Purkinje cell (primary cell): ENCODE measurements around the gene ZSCAN5A. TPM values are rescaled to one million over a fixed set of nuclear protein-coding genes. Genes with fewer than 3 reads are reported as not detected.

ENCODE experiments used
- polyA plus RNA-seq: library from polyadenylated mRNA; unstranded; fragments of >200 nt; fragmentation: Nextera tagmentation; gene quantifications from 2 replicates; pipeline ENCODE4 v1.2.1, GENCODE V29; 2014

Gene ZSCAN5A
- 17.5 and 19.6 TPM in 2 replicates for polyA plus RNA-seq

GRCh38 chr19:56314381-56315076 is at the start of gene ZSCAN5A:
Gene ZSCAN5A, minus strand, starts transcription at chr19:56314839. Its CDS starts 89,793 bp downstream, at chr19:56225046.

DNA sequence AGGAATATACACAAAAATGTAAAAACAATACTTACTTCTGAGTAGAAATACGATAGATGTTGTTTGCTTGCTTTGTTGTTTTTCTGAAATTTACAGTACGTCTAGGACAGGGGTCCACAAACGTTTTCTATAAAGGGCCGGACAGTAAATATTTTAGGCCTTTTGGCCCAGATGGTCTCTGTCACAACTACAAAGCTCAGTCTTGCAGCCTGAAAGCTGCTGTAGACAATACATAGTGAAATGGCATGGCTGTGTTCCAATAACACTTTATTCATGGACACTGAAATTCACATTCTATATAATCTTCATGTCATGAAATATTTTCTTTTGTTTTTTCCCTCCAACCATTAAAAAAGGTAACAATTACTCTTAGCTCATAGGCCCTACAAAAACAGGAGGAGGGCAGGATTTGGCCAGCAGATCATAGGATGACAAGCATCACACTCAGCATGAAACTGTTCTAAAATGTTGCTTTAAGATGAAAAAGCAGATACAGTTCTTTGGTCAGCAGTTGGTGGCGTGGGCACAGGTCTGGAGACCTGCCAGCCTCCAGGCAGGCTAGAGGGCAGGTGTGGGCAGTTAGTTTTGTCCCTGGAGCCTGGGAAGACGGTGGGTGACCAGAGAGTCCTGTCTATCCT is 42.4 kb downstream of the ZSCAN5A start, which contains the start of gene EDDM13:
TSS of gene EDDM13 (plus strand) at position 588 of the 638 bp plus-strand sequence. CDS start 87 bp downstream, outside the sequence.

DNA sequence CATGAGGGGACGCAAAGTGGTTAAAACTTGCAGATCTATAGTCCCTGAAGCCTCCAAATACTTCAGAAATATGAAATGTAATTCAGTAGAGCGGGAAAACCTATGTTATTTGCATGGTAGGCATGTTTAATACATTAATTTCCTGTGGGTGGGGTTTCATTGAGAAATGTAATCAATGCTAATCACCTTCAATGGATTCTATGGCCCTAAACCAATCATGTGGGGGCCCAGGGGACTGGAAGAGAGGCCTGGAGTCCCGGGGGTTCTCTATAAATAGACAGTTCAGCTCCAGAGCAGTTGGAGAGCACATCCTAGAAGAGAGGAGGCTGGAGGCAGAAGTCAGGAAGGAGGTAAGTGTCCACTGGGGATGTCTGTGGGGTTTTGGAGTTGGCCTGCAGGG is 112.7 kb downstream of the ZSCAN5A start, which contains the start of gene ZSCAN5C:
TSS of gene ZSCAN5C (plus strand) at position 301 of the 400 bp plus-strand sequence. CDS start 3,641 bp downstream, outside the sequence.

DNA sequence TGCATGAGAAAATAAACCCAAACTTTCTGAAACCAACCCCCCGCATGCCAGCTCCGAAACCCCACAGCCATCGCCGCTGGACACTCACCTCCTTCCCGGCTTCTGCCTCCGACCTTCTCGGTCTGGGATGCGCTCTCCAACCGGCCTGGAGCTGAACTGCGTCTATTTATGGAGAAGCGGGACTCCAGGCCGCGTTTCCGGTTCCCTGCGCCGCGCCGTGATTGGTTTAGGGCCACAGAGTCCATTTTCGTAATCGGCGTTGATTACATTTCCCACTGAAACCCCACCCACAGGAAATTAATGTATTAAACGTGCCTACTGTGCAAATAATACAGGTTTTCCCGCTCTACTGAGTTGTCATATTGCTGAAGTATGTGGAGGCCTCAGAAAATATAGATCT is 117.0 kb downstream of the ZSCAN5A start, which contains the start of gene ZSCAN5B:
TSS of gene ZSCAN5B (minus strand) at position 138 of the 400 bp plus-strand sequence. CDS start 4,731 bp downstream, outside the sequence.

DNA sequence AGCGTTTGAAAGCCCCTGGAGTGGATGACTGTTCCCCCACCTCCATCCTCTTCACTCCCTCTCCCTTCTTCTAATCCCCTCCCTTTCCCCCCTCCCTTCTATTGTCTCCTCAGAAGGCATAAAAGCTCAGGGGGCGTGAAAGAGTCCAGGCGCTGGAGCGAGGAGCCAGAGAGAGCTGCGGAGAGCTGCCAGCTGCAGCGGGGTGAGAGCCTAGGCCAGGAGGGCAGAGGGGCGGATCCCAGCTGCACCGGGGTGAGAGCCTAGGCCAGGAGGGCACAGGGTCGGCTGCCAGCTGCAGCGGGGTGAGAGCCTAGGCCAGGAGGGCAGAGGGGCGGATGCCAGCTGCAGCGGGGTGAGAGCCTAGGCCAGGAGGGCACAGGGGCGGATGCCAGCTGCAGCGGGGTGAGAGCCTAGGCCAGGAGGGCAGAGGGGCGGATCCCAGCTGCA is 138.8 kb downstream of the ZSCAN5A start, which contains the start of gene GALP:
TSS of gene GALP (plus strand) at position 148 of the 447 bp plus-strand sequence. CDS start 1,101 bp downstream, outside the sequence.

Other genes starting within 250 kb of the ZSCAN5A start
- 0.74 and 1.1 TPM in 2 replicates for gene ZNF787, start 193.5 kb downstream of the ZSCAN5A start, polyA plus RNA-seq
- gene ZNF444, start 173.6 kb downstream of the ZSCAN5A start, polyA plus RNA-seq, result 1.7 and 1.9 TPM in 2 replicates
- gene GALP, start 138.8 kb downstream of the ZSCAN5A start, polyA plus RNA-seq, result not detected in 2 replicates
- gene ZSCAN5B, start 117.1 kb downstream of the ZSCAN5A start, polyA plus RNA-seq, result not detected in 2 replicates
- not detected in 2 replicates for gene ZSCAN5C, start 112.6 kb downstream of the ZSCAN5A start, polyA plus RNA-seq
- gene EDDM13, start 42.1 kb downstream of the ZSCAN5A start, polyA plus RNA-seq, result not detected in 2 replicates
- gene ZNF582, start 78.7 kb upstream of the ZSCAN5A start, polyA plus RNA-seq, result 4.0 and 15.3 TPM in 2 replicates
- gene ZNF583, start 89.5 kb upstream of the ZSCAN5A start, polyA plus RNA-seq, result 10.3 and 21.9 TPM in 2 replicates
- gene ZNF667, start 162.5 kb upstream of the ZSCAN5A start, polyA plus RNA-seq, result 15.0 and 15.1 TPM in 2 replicates
- gene ZNF471, start 193.0 kb upstream of the ZSCAN5A start, polyA plus RNA-seq, result 3.4 and 7.1 TPM in 2 replicates
- gene ZFP28, start 224.1 kb upstream of the ZSCAN5A start, polyA plus RNA-seq, result 7.7 and 11.7 TPM in 2 replicates